GM12873 (cell line): ENCODE measurements around the gene MYL4.

ENCODE experiments used
- CTCF ChIP-seq: IDR thresholded peaks from 2 replicates; pipeline ENCODE4 v1.5.1; 2012; ENCODE audit warnings: low read depth, mild to moderate bottlenecking, moderate library complexity, low read length, control low read depth; ENCODE audit not compliant: insufficient read depth; ENCODE audit errors: missing control alignments

MYL4 gene

GRCh38 chr17:47190243-47190642, 18.9 kb upstream of the MYL4 start:
- no peak for TF ChIP-seq CTCF

GRCh38 chr17:47190770-47191169, 18.4 kb upstream of the MYL4 start:
- no peak for TF ChIP-seq CTCF

GRCh38 chr17:47192554-47192953, 16.6 kb upstream of the MYL4 start:
- no peak for TF ChIP-seq CTCF

- TF ChIP-seq CTCF, result no peak
These were observed 15.1 kb upstream of the MYL4 start for GRCh38 chr17:47193931-47194511.

- TF ChIP-seq CTCF, result no peak
These were observed 11.3 kb upstream of the MYL4 start for GRCh38 chr17:47197821-47198220.

- no peak for TF ChIP-seq CTCF
These were observed 9.4 kb upstream of the MYL4 start for GRCh38 chr17:47199627-47200324.

GRCh38 chr17:47200325-47200664, 8.9 kb upstream of the MYL4 start:
- TF ChIP-seq CTCF, result no peak

GRCh38 chr17:47201166-47201565, 8.0 kb upstream of the MYL4 start:
- TF ChIP-seq CTCF, result no peak
